Adrenal gland (tissue), 12 donors: ENCODE results near the gene PRSS22. TPM values are rescaled to one million over a fixed set of nuclear protein-coding genes. Genes with fewer than 3 reads are reported as not detected.

Source experiments
- DNase-seq, 7 donors: peaks; one replicate each; pipeline ENCODE4 v3.0.0-alpha.2; 2019 to 2020
- H3K27ac ChIP-seq, 5 donors: fragments of 200-600 bp; sonication (generic) in 4 of 5; 1 replicate in 3 of 5; 2 replicates in 2 of 5; pipeline versions ENCODE4 v1.5.1 to v1.8.0; 2016 to 2020; ENCODE audit warnings: mild to moderate bottlenecking in 1 of 5
- H3K27me3 ChIP-seq: fragments of 200-600 bp; 2 replicates; pipeline ENCODE4 v1.8.0; 2021
- H3K36me3 ChIP-seq, 2 donors: fragments of 200-600 bp; replicated peaks in 1 of 2; 1 replicate in 1 of 2; 2 replicates in 1 of 2; pipeline versions ENCODE4 v1.5.1 to v1.8.0; 2018 to 2022
- H3K4me1 ChIP-seq, 2 donors: fragments of 200-600 bp; replicated peaks in 1 of 2; 1 replicate in 1 of 2; 2 replicates in 1 of 2; pipeline versions ENCODE4 v1.5.1 to v1.8.0; 2018 to 2021
- H3K4me3 ChIP-seq, 4 donors: fragments of 200-600 bp; sonication (generic) in 3 of 4; one replicate each; pipeline ENCODE4 v1.5.1; 2016 to 2018
- H3K9me3 ChIP-seq, 3 donors: fragments of 200-600 bp; sonication (generic) in 1 of 3; replicated peaks in 1 of 3; 1 replicate in 2 of 3; 2 replicates in 1 of 3; pipeline versions ENCODE4 v1.5.1 to v1.8.0; 2016 to 2021
- POLR2A ChIP-seq, 2 donors: fragments of 450-650 bp; IDR thresholded peaks; one replicate each; pipeline ENCODE4 v1.6.1; 2017; ENCODE audit warnings: antibody characterized with exemption in 2 of 2, mild to moderate bottlenecking in 2 of 2, moderate library complexity in 1 of 2
- WGBS, 4 donors: extraction: QIAGEN DNeasy Blood & Tissue Kit in 2 of 4; methylation state at CpG; one replicate each; pipeline versions ENCODE4 v1.1.5 to v1.1.7; 2013 to 2017; 5-methylcytosine and 5-hydroxymethylcytosine counted together
- intact Hi-C, 2 donors: fragments of 100-400 bp; cut with DNase I; formaldehyde crosslinking; loops; one replicate each; pipeline versions ENCODE4 v1.14.1 to v1.15.0; 2022 to 2023
- polyA plus RNA-seq, 3 donors: library from polyadenylated mRNA; stranded (reverse); fragments of 200-250 nt in 2 of 3; fragments of 350-450 nt in 1 of 3; fragmentation: Illumina TruSeq in 1 of 3; extraction: RNeasy Lipid Tissue Mini Kit (QIAGEN cat#74804) in 1 of 3; gene quantifications; one replicate each; pipeline ENCODE4 v1.2.3, GENCODE V29; 2013 to 2014
- total RNA-seq, 9 donors: library from RNA; depleted of rRNA in 4 of 9; stranded (reverse); fragments of >200 nt in 4 of 9; fragments of 120-200 nt in 1 of 9; fragmentation: NEBNext Ultra II Directional in 1 of 9; extraction: Animal tissue kit (Norgen Biotek cat#: 25700) in 1 of 9; gene quantifications; one replicate each; pipeline versions ENCODE4 v1.1.0 to v1.2.4, GENCODE V29; 2013 to 2023
- TF ChIP-seq, protein P1 (sequence below), 6 experiments: fragments of 450-650 bp in 4 of 6; fragments of 200-600 bp in 2 of 6; sonication (generic) in 1 of 6; IDR thresholded peaks; 1 replicate in 5 of 6; 2 replicates in 1 of 6; pipeline versions ENCODE4 v1.5.1 to v1.8.0; 2016 to 2021; ENCODE audit warnings: antibody characterized with exemption in 6 of 6, mild to moderate bottlenecking in 2 of 6, moderate library complexity in 1 of 6
- donor health status: healthy with polysubstance abuse.
- donor health status: Bipolar disorder and iron deficiency.
- donor health status: DM: yes; HTN: yes; CAD: no.
- donor health status: DM: no; HTN: no; CAD: no.
- donor health status: DM: no; HTN: no; CAD: no.
- donor health status: DM: yes; HTN: yes; CAD: no.

Gene PRSS22
- total and polyA plus RNA-seq, 12 donors, result 0.07 to 0.41 (median 0.32) TPM; not detected in 9

DNA sequence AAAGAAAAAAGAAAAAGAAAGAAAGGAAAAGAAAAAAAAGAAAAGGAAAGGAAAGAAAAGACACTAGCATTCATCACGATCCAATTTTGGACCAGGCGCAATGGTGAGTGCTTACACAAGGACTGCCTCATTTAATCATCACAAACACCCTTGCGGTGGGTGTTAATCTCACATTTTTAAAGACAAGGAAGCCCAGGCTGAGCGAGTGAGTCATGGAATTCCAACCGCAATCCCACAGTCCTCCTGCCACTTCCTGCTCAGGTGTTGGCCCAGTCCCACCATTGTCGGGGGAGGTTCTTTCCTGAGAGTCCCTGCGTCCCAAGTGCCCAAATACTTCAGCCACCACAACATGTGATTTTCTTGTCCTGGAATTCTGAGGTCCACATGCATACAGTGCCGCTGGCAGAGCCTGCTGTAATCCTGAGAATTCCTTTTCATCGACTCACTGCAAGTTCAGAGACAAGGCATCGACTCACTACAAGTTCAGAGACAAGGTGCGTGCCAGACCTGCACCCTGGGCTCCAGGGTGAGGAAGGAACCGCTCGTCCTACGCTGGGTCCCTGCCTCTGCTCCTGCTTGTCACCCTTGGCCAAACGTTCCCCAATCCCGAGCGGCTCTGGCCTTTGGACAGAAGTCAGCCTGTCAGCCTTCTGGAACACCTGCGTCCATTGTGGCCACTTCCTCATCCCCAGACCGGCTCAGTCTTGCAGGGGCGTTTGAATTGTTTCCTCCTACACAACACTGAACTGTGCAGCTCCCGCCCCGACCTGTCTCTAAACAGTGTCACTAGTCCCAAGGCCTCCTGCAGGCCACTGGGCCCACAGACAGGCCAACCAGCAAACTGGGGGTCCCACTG lies 22.1 kb downstream of the PRSS22 start:
- WGBS, 4 donors, result 51 to 64% (median 63%) methylated on average over 20 to 22 of the region's 22 CpGs
- peaks cover 16% of the 10 kb centered on the region for H3K27me3 ChIP-seq
- H3K27ac ChIP-seq, result no peak overlapping the region
- H3K9me3 ChIP-seq, result no peaks in the 10 kb centered on the region
- intact Hi-C loops, result loop anchor here in 1 of 2 donors (5.0 kb wide), 1 partner anchor 91 kb away; no protein-coding TSS in a partner anchor
- no peaks in the 10 kb centered on the region for H3K4me1 ChIP-seq
- H3K4me3 ChIP-seq, result no peak overlapping the region
- no peaks in the 10 kb centered on the region for H3K36me3 ChIP-seq
- no peak for DNase-seq
- TF ChIP-seq, protein P1, sequence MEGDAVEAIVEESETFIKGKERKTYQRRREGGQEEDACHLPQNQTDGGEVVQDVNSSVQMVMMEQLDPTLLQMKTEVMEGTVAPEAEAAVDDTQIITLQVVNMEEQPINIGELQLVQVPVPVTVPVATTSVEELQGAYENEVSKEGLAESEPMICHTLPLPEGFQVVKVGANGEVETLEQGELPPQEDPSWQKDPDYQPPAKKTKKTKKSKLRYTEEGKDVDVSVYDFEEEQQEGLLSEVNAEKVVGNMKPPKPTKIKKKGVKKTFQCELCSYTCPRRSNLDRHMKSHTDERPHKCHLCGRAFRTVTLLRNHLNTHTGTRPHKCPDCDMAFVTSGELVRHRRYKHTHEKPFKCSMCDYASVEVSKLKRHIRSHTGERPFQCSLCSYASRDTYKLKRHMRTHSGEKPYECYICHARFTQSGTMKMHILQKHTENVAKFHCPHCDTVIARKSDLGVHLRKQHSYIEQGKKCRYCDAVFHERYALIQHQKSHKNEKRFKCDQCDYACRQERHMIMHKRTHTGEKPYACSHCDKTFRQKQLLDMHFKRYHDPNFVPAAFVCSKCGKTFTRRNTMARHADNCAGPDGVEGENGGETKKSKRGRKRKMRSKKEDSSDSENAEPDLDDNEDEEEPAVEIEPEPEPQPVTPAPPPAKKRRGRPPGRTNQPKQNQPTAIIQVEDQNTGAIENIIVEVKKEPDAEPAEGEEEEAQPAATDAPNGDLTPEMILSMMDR (IDR thresholded peaks at IDR 0.05), result no peak
- no peak for TF ChIP-seq POLR2A (IDR thresholded peaks at IDR 0.05)

DNA sequence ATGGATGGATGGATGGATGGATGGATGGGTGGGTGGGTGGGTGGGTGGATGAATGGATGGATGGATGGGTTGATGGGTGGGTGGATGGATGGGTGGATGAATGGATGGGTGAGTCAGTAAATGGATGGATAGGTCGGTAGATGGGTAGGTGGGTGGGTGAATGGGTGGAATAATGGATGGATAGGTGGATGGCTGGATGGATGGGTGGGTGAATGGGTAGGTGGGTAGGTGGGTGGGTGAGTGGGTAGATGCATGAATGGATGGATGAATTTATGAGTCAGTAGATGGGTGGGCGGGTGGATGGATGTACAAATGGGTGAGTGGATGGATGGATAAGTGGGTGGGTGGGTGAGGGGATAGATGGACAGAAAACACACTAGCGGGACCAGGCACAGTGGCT lies 23.0 kb downstream of the PRSS22 start:
- Histone ChIP-seq H3K36me3 (no peaks in the 10 kb centered on the region), H3K27me3 (peaks cover 20% of the 10 kb centered on the region), H3K4me3 (no peak overlapping the region), H3K27ac (no peak overlapping the region), H3K9me3 (no peaks in the 10 kb centered on the region), H3K4me1 (no peaks in the 10 kb centered on the region)
- no peak for TF ChIP-seq POLR2A (IDR thresholded peaks at IDR 0.05)
- TF ChIP-seq, protein P1 (IDR thresholded peaks at IDR 0.05), result no peak
- intact Hi-C loops, result loop anchor here in 1 of 2 donors (5.0 kb wide), 1 partner anchor 92 kb away; no protein-coding TSS in a partner anchor
- WGBS, 4 donors, result 73 to 84% (median 78%) methylated on average over 3 of the region's 3 CpGs
- DNase-seq, result no peak

DNA sequence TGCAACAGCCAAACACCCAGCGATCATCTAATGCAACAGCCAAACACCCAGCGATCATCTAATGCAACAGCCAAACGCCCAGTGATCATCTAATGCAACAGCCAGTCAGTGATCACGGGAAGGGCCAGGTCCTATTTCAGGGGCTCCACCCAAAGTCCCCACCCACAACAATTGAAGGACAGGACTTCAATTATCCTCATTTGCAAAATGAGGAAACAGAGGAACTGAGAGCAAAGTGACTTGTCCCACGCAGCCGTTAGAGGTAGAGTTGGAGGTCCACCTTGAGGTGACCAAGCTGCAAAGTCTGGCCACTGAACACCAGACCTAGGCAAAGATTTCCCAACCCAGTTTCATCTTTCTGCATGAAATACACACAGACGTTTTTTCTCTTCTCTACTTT lies 24.2 kb downstream of the PRSS22 start:
- H3K27me3 ChIP-seq, result peaks cover 20% of the 10 kb centered on the region
- WGBS, 4 donors, result 53 to 74% (median 72%) methylated on average over 4 to 7 of the region's 7 CpGs

DNA sequence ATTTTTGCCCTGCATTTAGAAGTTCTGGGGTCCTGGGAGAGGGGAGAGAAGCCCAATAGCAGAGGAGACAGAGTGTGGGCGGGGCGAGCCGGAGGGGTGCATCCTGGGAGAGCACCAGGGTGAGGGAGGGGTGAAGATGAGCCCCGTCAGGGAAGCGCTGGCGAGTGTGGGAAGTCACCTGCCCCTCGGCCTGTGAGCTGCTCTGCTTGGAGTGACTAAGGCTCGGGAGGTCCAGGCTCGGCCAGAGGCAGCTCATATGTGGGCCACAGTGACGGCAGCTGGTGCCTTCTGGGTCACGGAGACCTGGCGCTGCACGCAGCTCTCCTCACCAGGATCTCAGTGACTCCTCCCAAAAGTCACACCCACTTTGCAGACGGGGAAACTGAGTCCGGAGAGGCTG lies 26.8 kb downstream of the PRSS22 start:
- Histone ChIP-seq H3K9me3 (no peaks in the 10 kb centered on the region), H3K4me1 (no peaks in the 10 kb centered on the region), H3K27ac (no peak overlapping the region), H3K4me3 (no peak overlapping the region), H3K36me3 (no peaks in the 10 kb centered on the region), H3K27me3 (peaks cover 15% of the 10 kb centered on the region)
- 77 to 90% (median 85%) methylated on average over 9 to 15 of the region's 15 CpGs for WGBS, 4 donors
- no peak for DNase-seq
- TF ChIP-seq, protein P1 (IDR thresholded peaks at IDR 0.05), result no peak
- no peak for TF ChIP-seq POLR2A (IDR thresholded peaks at IDR 0.05)
- intact Hi-C loops, result no loop called here

More for the DNA sequence above, 24.2 kb downstream of the PRSS22 start:
- H3K9me3 ChIP-seq, result no peaks in the 10 kb centered on the region
- H3K36me3 ChIP-seq, result no peaks in the 10 kb centered on the region
- intact Hi-C loops, result no loop called here
- DNase-seq, result no peak
- TF ChIP-seq POLR2A (IDR thresholded peaks at IDR 0.05), result no peak
- TF ChIP-seq, protein P1 (IDR thresholded peaks at IDR 0.05), result no peak
- no peak overlapping the region for H3K27ac ChIP-seq
- no peaks in the 10 kb centered on the region for H3K4me1 ChIP-seq
- no peak overlapping the region for H3K4me3 ChIP-seq
